Measurements from ENCODE around the gene HSD17B10. TPM values are rescaled to one million over a fixed set of nuclear protein-coding genes. Genes with fewer than 3 reads are reported as not detected.
A peak's percentile ranks its signal among the peaks of the same experiment; 100 is the strongest.

The HSD17B10 gene
- total RNA-seq, 1 donor from 2014 or later = 72.3 TPM

DNA sequence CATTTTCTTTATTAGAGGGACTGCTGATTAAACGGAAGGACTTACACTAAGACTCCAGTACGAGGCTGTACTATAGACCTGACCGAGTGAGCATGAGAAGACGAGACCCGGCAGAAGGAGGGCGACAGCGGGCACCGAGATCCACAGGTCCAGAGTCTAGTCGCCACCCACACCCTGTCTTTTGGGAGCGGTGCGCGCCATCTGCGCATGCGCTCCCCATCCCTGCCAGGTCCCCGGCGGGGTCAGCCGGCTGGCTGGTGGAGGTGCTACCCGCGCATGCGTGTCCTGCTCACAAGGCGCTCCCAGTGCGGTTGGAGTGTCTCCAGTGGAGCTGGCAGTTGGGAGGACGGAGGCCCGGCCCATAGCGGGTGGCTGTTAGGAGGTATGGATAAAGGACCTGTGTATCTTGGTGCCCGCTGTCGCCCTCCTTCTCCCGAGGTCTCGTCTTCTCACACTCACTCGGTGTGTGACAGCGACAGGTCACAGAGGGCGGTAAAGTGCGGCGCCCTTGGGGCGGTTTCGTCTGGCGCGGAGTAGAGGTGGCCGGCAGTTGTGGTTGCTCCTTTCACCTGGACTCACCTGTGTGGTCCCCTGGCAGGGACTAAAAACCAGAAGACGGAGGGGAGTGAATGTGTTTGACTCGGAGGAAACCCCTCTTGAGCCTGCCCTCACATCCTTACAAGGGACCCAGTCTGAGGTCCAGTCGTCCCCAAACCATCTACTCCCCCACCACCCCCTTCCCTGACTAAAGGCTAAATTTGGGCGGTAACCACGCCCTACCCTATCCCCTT lies 7.6 kb upstream of the HSD17B10 start:
- peaks cover 3% of the 10 kb centered on the region for H3K9me3 Mint-ChIP-seq (ENCODE audit: low read depth)
- H3K4me3 Mint-ChIP-seq (ENCODE audit: unreplicated experiment) = peak overlapping the region; percentile 73
- peak; percentile 96 for DNase-seq (ENCODE audit: low spot score)
- no peaks in the 10 kb centered on the region for H3K36me3 Mint-ChIP-seq (ENCODE audit: low read depth)
- H3K27me3 Mint-ChIP-seq (ENCODE audit: low read depth) = no peaks in the 10 kb centered on the region
- no peak overlapping the region for H3K27ac Mint-ChIP-seq (ENCODE audit: unreplicated experiment)
- H3K4me1 Mint-ChIP-seq (ENCODE audit: low read depth) = peaks cover 15% of the 10 kb centered on the region
- TF ChIP-seq, protein P1, sequence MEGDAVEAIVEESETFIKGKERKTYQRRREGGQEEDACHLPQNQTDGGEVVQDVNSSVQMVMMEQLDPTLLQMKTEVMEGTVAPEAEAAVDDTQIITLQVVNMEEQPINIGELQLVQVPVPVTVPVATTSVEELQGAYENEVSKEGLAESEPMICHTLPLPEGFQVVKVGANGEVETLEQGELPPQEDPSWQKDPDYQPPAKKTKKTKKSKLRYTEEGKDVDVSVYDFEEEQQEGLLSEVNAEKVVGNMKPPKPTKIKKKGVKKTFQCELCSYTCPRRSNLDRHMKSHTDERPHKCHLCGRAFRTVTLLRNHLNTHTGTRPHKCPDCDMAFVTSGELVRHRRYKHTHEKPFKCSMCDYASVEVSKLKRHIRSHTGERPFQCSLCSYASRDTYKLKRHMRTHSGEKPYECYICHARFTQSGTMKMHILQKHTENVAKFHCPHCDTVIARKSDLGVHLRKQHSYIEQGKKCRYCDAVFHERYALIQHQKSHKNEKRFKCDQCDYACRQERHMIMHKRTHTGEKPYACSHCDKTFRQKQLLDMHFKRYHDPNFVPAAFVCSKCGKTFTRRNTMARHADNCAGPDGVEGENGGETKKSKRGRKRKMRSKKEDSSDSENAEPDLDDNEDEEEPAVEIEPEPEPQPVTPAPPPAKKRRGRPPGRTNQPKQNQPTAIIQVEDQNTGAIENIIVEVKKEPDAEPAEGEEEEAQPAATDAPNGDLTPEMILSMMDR (IDR thresholded peaks at IDR 0.05) = no peak

DNA sequence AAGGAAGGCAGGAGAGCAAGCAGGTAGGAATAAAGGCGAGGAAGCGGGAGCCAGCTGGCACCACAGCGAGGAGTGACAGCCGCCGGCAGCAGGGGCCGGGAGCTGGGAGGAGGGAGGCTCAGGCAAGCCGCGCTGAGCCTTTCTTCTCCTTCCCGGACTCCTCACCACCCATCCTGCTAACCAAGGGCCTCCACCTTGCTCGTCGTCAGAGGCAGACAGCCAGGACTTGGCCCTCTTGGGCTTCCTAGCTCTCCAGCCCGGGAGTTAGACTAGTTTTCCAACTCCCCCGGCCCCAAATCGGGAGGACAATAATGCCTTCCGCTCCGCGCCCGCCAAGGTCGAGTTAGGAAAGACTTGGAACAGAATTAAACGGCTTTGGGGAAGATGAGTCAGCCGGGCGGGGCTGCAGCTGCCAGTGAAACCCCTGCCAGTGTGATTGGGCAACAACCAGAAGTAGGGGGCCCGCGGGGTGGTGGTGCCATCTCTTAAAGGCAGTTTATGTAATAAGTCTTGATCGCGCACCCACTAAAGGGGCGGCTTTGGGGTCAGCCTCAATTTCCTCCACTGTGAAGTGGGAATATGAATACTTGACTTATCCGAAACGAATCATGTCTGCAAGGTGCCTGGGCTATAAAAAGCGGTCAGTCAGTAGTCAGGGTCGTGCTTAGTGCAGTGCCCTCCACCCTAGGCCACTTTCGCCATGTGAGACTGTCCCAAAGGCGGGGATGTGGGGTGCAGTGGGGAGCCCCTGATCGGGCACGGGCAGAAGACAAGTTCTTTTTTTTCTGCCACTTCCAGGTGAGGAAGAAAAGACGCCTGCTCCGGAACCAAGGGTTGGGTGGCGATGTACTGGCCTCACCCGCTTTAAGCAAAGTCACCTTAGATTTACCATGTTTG lies 6.7 kb upstream of the HSD17B10 start:
- H3K4me1 Mint-ChIP-seq (ENCODE audit: low read depth) = peaks cover 15% of the 10 kb centered on the region
- no peak for DNase-seq (ENCODE audit: low spot score)
- H3K36me3 Mint-ChIP-seq (ENCODE audit: low read depth) = no peaks in the 10 kb centered on the region
- H3K4me3 Mint-ChIP-seq (ENCODE audit: unreplicated experiment) = peak overlapping the region; percentile 73
- no peaks in the 10 kb centered on the region for H3K27me3 Mint-ChIP-seq (ENCODE audit: low read depth)
- no peak overlapping the region for H3K27ac Mint-ChIP-seq (ENCODE audit: unreplicated experiment)
- H3K9me3 Mint-ChIP-seq (ENCODE audit: low read depth) = peaks cover 3% of the 10 kb centered on the region
- TF ChIP-seq, protein P1 (IDR thresholded peaks at IDR 0.05) = no peak

DNA sequence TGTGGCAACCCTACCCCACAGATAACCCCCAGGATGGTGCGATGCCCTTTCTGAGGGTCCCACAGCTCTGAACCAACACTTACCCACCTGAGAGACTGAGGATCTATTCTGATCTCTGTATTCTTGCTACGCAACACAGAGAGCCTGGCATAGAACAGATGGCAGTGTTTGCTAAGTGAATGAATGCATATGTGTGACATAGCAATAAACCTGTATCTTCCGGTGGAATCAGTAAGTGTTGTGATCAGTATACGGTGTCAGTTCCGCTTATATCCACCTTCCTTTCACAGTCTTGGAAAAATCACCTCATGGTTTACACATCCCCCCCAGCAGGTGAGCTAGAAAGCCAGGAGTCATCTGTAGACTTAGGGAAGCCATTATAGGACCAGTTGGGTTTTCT lies 5.9 kb upstream of the HSD17B10 start:
- H3K9me3 Mint-ChIP-seq (ENCODE audit: low read depth) = peaks cover 8% of the 10 kb centered on the region
- no peaks in the 10 kb centered on the region for H3K36me3 Mint-ChIP-seq (ENCODE audit: low read depth)

DNA sequence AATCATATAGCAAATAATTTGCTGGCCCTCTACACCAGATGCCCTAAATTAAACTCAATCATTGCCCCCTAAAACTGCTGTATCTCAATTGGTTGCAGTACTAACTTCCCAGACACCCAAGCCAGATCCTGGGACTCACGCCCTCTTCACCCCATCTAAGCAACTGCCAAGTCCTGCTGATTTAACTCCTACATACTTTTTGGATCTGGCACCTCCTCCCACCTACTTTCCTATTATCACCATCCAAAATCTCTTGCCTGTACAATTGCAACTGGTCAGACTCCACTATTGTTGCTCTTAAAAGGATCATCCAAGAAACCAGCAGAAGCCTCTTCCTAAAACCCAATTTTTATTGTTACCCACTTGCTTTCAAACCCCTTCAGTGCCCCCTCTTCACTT lies 4.7 kb upstream of the HSD17B10 start:
- Mint-ChIP-seq H3K27ac (ENCODE audit: unreplicated experiment) (no peak overlapping the region), H3K36me3 (ENCODE audit: low read depth) (no peaks in the 10 kb centered on the region), H3K9me3 (ENCODE audit: low read depth) (peaks cover 8% of the 10 kb centered on the region), H3K27me3 (ENCODE audit: low read depth) (no peaks in the 10 kb centered on the region), H3K4me1 (ENCODE audit: low read depth) (peaks cover 22% of the 10 kb centered on the region), H3K4me3 (ENCODE audit: unreplicated experiment) (no peak overlapping the region)
- DNase-seq (ENCODE audit: low spot score) = no peak
- TF ChIP-seq, protein P1 (IDR thresholded peaks at IDR 0.05) = no peak

More for the DNA sequence above, 5.9 kb upstream of the HSD17B10 start:
- TF ChIP-seq, protein P1 (IDR thresholded peaks at IDR 0.05) = no peak
- Mint-ChIP-seq H3K27ac (ENCODE audit: unreplicated experiment) (no peak overlapping the region), H3K4me3 (ENCODE audit: unreplicated experiment) (peak overlapping the region; percentile 8), H3K27me3 (ENCODE audit: low read depth) (no peaks in the 10 kb centered on the region), H3K4me1 (ENCODE audit: low read depth) (peaks cover 15% of the 10 kb centered on the region)
- DNase-seq (ENCODE audit: low spot score) = no peak

DNA sequence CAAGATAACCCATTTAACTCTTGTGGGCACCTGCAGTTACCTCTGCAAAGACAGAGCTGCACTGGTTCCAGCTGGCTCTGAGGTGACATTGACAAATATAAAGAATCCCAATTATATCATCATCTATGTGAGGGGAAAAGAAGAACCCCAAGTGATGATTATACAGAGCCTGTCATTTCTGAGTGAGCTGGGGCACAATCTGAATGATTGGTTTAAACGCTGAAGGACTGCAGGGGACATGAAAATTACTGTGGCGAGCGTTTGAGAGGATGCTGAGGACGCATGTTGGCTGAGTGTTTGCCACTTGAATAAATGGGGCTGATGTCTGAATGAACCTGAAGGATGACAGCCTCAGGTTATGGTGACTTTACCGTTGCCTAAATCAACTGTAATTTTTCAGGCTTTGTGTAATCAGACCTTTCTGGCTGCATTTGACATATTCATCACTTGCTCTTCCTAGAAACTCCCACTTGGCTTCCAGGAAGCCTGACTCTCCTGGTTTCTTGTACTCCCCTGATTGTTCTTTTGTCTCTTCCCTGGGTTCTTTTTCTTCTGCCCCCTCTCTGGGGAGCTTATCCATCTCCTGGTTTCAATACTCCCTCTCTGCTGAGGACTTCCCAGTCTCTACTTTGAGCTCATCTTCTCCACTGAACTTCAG lies 4.1 kb upstream of the HSD17B10 start:
- no peak for DNase-seq (ENCODE audit: low spot score)
- TF ChIP-seq, protein P1 (IDR thresholded peaks at IDR 0.05) = no peak
- Mint-ChIP-seq H3K27ac (ENCODE audit: unreplicated experiment) (no peak overlapping the region), H3K4me3 (ENCODE audit: unreplicated experiment) (no peak overlapping the region), H3K9me3 (ENCODE audit: low read depth) (peaks cover 8% of the 10 kb centered on the region), H3K36me3 (ENCODE audit: low read depth) (no peaks in the 10 kb centered on the region), H3K27me3 (ENCODE audit: low read depth) (no peaks in the 10 kb centered on the region), H3K4me1 (ENCODE audit: low read depth) (peaks cover 25% of the 10 kb centered on the region)
